Body of pancreas (tissue), 4 donors: ENCODE results near the gene CKAP2. TPM values are rescaled to one million over a fixed set of nuclear protein-coding genes. Genes with fewer than 3 reads are reported as not detected.
A peak's percentile ranks its signal among the peaks of the same experiment; 100 is the strongest.
"Not testable (repeated sequence)": the region's sequence is repeated elsewhere in the genome, so short reads cannot be mapped to it uniquely, and the experiment has no call there.

Experiments
- ATAC-seq: fragments of 150-250 bp; one replicate; pipeline ENCODE4 v1.9.1; 2016
- DNase-seq, 4 donors: peaks; one replicate each; pipeline ENCODE4 v3.0.0-alpha.2; 2019
- H3K27ac ChIP-seq, 4 donors: fragments of 200-600 bp; sonication (generic); 1 replicate in 3 of 4; 2 replicates in 1 of 4; pipeline versions ENCODE4 v1.5.1 to v1.6.1; 2016 to 2019; ENCODE audit warnings: mild to moderate bottlenecking in 1 of 4, mixed read lengths in 1 of 4, moderate library complexity in 1 of 4
- H3K27me3 ChIP-seq, 2 donors: fragments of 200-600 bp; sonication (generic); one replicate each; pipeline ENCODE4 v1.6.0; 2016; ENCODE audit warnings: mild to moderate bottlenecking in 1 of 2
- H3K36me3 ChIP-seq, 2 donors: fragments of 200-600 bp; sonication (generic); replicated peaks in 1 of 2; 2 replicates each; pipeline ENCODE4 v1.5.1; 2016; ENCODE audit warnings: low read depth in 2 of 2; ENCODE audit not compliant: insufficient read depth in 1 of 2
- H3K4me1 ChIP-seq: fragments of 200-600 bp; sonication (generic); one replicate; pipeline ENCODE4 v1.6.0; 2016
- H3K4me3 ChIP-seq, 2 donors: fragments of 200-600 bp; sonication (generic); 1 replicate in 1 of 2; 2 replicates in 1 of 2; pipeline ENCODE4 v1.5.1; 2016 to 2019
- H3K9me3 ChIP-seq, 3 donors: fragments of 200-600 bp; sonication (generic); 1 replicate in 2 of 3; 2 replicates in 1 of 3; pipeline ENCODE4 v1.5.1; 2016
- POLR2A ChIP-seq, 3 donors: fragments of 450-650 bp; IDR thresholded peaks; one replicate each; pipeline ENCODE4 v1.6.1; 2016; ENCODE audit warnings: antibody characterized with exemption in 3 of 3, mild to moderate bottlenecking in 2 of 3
- WGBS, 2 donors: methylation state at CpG; one replicate each; pipeline ENCODE4 v1.1.5; 2017; 5-methylcytosine and 5-hydroxymethylcytosine counted together
- intact Hi-C: fragments of 100-400 bp; cut with DNase I; formaldehyde crosslinking; loops from one replicate; pipeline ENCODE4 v1.15.1; 2023
- total RNA-seq, 2 donors: library from RNA; depleted of rRNA; stranded (reverse); fragments of >200 nt; gene quantifications; one replicate each; pipeline ENCODE4 v1.1.0, GENCODE V29; 2016
- TF ChIP-seq, protein P1 (sequence below), 7 experiments: fragments of 450-650 bp in 4 of 7; fragments of 200-600 bp in 3 of 7; sonication (generic) in 3 of 7; IDR thresholded peaks; one replicate each; pipeline ENCODE4 v1.5.1; 2016 to 2019; ENCODE audit warnings: antibody characterized with exemption in 7 of 7

Gene CKAP2, protein sequence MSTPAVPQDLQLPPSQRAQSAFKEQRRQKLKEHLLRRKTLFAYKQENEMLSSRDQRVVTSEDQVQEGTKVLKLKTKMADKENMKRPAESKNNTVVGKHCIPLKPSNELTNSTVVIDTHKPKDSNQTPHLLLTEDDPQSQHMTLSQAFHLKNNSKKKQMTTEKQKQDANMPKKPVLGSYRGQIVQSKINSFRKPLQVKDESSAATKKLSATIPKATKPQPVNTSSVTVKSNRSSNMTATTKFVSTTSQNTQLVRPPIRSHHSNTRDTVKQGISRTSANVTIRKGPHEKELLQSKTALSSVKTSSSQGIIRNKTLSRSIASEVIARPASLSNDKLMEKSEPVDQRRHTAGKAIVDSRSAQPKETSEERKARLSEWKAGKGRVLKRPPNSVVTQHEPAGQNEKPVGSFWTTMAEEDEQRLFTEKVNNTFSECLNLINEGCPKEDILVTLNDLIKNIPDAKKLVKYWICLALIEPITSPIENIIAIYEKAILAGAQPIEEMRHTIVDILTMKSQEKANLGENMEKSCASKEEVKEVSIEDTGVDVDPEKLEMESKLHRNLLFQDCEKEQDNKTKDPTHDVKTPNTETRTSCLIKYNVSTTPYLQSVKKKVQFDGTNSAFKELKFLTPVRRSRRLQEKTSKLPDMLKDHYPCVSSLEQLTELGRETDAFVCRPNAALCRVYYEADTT
- total RNA-seq = 1 to 10 TPM; 5.2 to 5.9 TPM

GRCh38 chr13:52454820-52455676 is at the start of gene CKAP2:
CKAP2 (plus strand) TSS chr13:52455478; CDS start chr13:52455557, 79 bp downstream.
- TF ChIP-seq, protein P1, sequence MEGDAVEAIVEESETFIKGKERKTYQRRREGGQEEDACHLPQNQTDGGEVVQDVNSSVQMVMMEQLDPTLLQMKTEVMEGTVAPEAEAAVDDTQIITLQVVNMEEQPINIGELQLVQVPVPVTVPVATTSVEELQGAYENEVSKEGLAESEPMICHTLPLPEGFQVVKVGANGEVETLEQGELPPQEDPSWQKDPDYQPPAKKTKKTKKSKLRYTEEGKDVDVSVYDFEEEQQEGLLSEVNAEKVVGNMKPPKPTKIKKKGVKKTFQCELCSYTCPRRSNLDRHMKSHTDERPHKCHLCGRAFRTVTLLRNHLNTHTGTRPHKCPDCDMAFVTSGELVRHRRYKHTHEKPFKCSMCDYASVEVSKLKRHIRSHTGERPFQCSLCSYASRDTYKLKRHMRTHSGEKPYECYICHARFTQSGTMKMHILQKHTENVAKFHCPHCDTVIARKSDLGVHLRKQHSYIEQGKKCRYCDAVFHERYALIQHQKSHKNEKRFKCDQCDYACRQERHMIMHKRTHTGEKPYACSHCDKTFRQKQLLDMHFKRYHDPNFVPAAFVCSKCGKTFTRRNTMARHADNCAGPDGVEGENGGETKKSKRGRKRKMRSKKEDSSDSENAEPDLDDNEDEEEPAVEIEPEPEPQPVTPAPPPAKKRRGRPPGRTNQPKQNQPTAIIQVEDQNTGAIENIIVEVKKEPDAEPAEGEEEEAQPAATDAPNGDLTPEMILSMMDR (IDR thresholded peaks at IDR 0.05) = no peak
- TF ChIP-seq POLR2A (IDR thresholded peaks at IDR 0.05) = peak; percentile 31 to 80 (median 75)
- Histone ChIP-seq H3K9me3 (no peaks in the 10 kb centered on the region), H3K4me1 (peaks cover 22% of the 10 kb centered on the region), H3K4me3 (peak within 1 kb of the TSS; percentile 51 to 58), H3K36me3 (no peaks in the 10 kb centered on the region), H3K27ac (peak within 1 kb of the TSS; percentile 86 to 95 (median 88)), H3K27me3 (no peaks in the 10 kb centered on the region)
- DNase-seq (peak; percentile 92 to 96 (median 94)), ATAC-seq (peak; percentile 90)
- intact Hi-C loops = no loop called here
- 0% methylated on average over 21 to 55 of the region's 56 CpGs for WGBS, 2 donors

DNA sequence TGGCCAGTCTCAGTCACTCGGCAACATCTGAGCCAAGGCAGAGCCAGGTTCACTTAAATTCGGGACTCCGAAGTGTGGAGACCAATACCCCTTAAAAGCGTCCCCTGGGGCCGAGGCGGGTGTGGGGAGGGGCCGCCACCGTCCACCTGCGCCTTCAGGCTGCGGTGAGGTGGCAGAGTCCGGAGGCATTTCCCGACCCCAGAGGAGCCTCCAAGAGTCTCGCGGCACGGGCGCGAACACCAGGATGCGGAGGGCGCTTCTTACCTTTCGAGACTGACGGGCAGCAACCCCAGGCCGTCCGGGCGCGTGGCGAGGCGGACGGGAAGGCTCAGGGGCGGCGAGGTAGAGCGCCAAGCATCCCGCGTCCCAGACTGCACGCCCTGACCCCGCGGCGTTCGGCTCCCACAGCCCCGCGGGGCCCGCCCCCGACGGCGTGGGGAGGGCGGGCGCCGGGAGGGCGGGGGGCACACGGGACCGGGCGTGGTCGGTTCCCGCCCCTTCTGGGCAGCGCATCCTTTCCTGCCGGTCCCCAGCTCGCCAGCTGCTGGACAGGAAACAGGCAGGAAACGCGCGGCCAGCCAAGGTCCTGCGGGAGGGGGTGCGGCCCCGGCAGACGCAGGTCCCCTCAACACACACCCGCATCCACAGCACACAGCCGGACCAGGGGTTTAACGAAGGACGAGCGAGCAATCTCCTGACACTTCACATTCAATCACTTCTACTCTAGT is 49.3 kb upstream of the CKAP2 start, which contains the start of gene THSD1:
TSS of gene THSD1 (minus strand) at position 406 of the 728 bp plus-strand sequence. CDS start 3,572 bp downstream, outside the sequence.
- Histone ChIP-seq H3K4me3 (no peak within 1 kb of the TSS), H3K9me3 (no peaks in the 10 kb centered on the region), H3K27ac (no peak within 1 kb of the TSS), H3K27me3 (peaks cover 0 to 12% of the 10 kb centered on the region in 2 donors), H3K36me3 (no peaks in the 10 kb centered on the region), H3K4me1 (peaks cover 13% of the 10 kb centered on the region)
- intact Hi-C loops = no loop called here
- no peak for TF ChIP-seq POLR2A (IDR thresholded peaks at IDR 0.05)
- TF ChIP-seq, protein P1 (IDR thresholded peaks at IDR 0.05) = no peak
- ATAC-seq (peak; percentile 70), DNase-seq (peak; percentile 13 to 37 (median 28))
- 0 to 1% methylated on average over 13 to 43 of the region's 68 CpGs for WGBS, 2 donors

GRCh38 chr13:52406629-52407028 is 48.6 kb upstream of the CKAP2 start:
- TF ChIP-seq, protein P1 (IDR thresholded peaks at IDR 0.05) = no peak
- TF ChIP-seq POLR2A (IDR thresholded peaks at IDR 0.05) = no peak
- Histone ChIP-seq H3K27me3 (peaks cover 0 to 12% of the 10 kb centered on the region in 2 donors), H3K36me3 (no peaks in the 10 kb centered on the region), H3K27ac (no peak overlapping the region), H3K9me3 (no peaks in the 10 kb centered on the region), H3K4me3 (no peak overlapping the region), H3K4me1 (peaks cover 13% of the 10 kb centered on the region)
- intact Hi-C loops = no loop called here
- WGBS, 2 donors = 31 to 44% methylated on average over 4 of the region's 4 CpGs
- ATAC-seq = no peak
- DNase-seq = no peak

- 96 to 98% methylated on average over 11 to 12 of the region's 12 CpGs for WGBS, 2 donors
- intact Hi-C loops, H3K27ac ChIP-seq, H3K36me3 ChIP-seq, H3K4me3 ChIP-seq, H3K9me3 ChIP-seq, DNase-seq, ATAC-seq: not testable (repeated sequence)
- H3K4me1 ChIP-seq = peaks cover 13% of the 10 kb centered on the region
- H3K27me3 ChIP-seq = peaks cover 0 to 12% of the 10 kb centered on the region in 2 donors
Measured at GRCh38 chr13:52407436-52407835, 47.8 kb upstream of the CKAP2 start.

DNA sequence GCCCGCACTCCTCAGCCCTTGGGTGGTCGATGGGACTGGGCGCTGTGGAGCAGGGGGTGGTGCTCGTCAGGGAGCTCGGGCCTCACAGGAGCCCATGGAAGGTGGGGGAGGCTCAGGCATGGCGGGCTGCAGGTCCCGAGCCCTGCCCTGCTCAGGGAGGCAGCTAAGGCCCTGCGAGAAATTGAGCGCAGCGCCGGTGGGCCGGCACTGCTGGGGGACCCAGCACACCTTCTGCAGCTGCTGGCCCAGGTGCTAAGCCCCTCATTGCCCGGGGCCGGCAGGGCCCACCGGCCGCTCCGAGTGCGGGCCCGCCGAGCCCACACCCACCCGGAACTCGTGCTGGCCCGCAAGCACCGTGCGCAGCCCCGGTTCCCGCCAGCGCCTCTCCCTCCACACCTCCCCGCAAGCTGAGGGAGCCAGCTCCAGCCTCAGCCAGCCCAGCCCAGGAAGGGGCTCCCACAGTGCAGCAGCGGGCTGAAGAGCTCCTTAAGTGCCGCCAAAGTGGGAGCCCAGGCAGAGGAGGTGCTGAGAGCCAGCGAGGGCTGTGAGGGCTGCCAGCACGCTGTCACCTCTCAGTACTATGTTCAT is 47.1 kb upstream of the CKAP2 start:
- DNase-seq, ATAC-seq, H3K9me3 ChIP-seq, H3K27ac ChIP-seq, H3K4me3 ChIP-seq, intact Hi-C loops, H3K36me3 ChIP-seq: not testable (repeated sequence)
- peaks cover 13% of the 10 kb centered on the region for H3K4me1 ChIP-seq
- H3K27me3 ChIP-seq = peaks cover 0 to 12% of the 10 kb centered on the region in 2 donors
- WGBS, 2 donors = 95 to 96% methylated on average over 14 to 19 of the region's 33 CpGs
